SK-N-SH (cell line): ENCODE data around the gene GLRX5. TPM values are rescaled to one million over a fixed set of nuclear protein-coding genes. Genes with fewer than 3 reads are reported as not detected.
A peak's percentile ranks its signal among the peaks of the same experiment; 100 is the strongest.

Experiments
- CTCF ChIA-PET: fragments of 300-600, 350-600 bp; formaldehyde crosslinking; extraction: SDS; loops from one replicate; lab custom pipeline; 2021; lab: Yijun Ruan, JAX
- POLR2A ChIA-PET: fragments of 350-600 bp; sonication (Branson Sonifier 250); formaldehyde crosslinking; extraction: SDS; loops from one replicate; lab custom pipeline; 2020; ENCODE audit warnings: antibody characterized with exemption, inconsistent platforms; lab: Yijun Ruan, JAX
- DNase-seq: peaks from one replicate; pipeline ENCODE4 v3.0.0; 2012
- H2AFZ ChIP-seq: fragments of 200-600 bp; sonication (generic); 2 replicates; pipeline ENCODE4 v1.8.1; 2016; ENCODE audit warnings: antibody characterized with exemption, mild to moderate bottlenecking, low read depth
- H3F3A ChIP-seq: fragments of 200-600 bp; sonication (generic); replicated peaks from 2 replicates; pipeline ENCODE3; 2016; ENCODE audit warnings: antibody characterized with exemption, mild to moderate bottlenecking; ENCODE audit not compliant: insufficient read depth
- H3K27ac ChIP-seq, 2 experiments: fragments of 200-500 bp in 1 of 2; fragments of 200-600 bp in 1 of 2; sonication (Bioruptor generic) in 1 of 2; sonication (generic), shearing (Covaris generic) in 1 of 2; 2 replicates each; pipeline versions ENCODE4 v1.5.1 to v1.6.1; 2014 to 2016; ENCODE audit warnings: low read depth in 2 of 2, inconsistent platforms in 1 of 2, low read length in 1 of 2, mild to moderate bottlenecking in 1 of 2, mixed read lengths in 1 of 2
- H3K27me3 ChIP-seq: fragments of 200-600 bp; sonication (generic), shearing (Covaris generic); 2 replicates; pipeline ENCODE4 v1.6.1; 2016; ENCODE audit warnings: mixed run types; ENCODE audit not compliant: insufficient read depth
- H3K36me3 ChIP-seq, 2 experiments: fragments of 200-500 bp in 1 of 2; fragments of 200-600 bp in 1 of 2; sonication (Bioruptor generic) in 1 of 2; sonication (generic) in 1 of 2; replicated peaks in 1 of 2; 2 replicates each; pipeline versions ENCODE3 to v1.5.1; 2014 to 2016; ENCODE audit warnings: low read length in 1 of 2, mild to moderate bottlenecking in 1 of 2; ENCODE audit not compliant: insufficient read depth in 2 of 2, control insufficient read depth in 1 of 2
- H3K4me1 ChIP-seq, 2 experiments: fragments of 200-500 bp in 1 of 2; fragments of 200-600 bp in 1 of 2; sonication (Bioruptor generic) in 1 of 2; sonication (generic), shearing (Covaris generic) in 1 of 2; 2 replicates each; pipeline versions ENCODE4 v1.5.1 to v1.6.1; 2014 to 2016; ENCODE audit warnings: low read depth in 1 of 2, low read length in 1 of 2, mixed run types in 1 of 2; ENCODE audit not compliant: insufficient read depth in 2 of 2, control insufficient read depth in 1 of 2
- H3K4me2 ChIP-seq: fragments of 200-600 bp; sonication (generic), shearing (Covaris generic); 2 replicates; pipeline ENCODE4 v1.6.1; 2017; ENCODE audit warnings: mixed run types
- H3K4me3 ChIP-seq, 2 experiments: fragments of 200-500 bp in 1 of 2; fragments of 200-600 bp in 1 of 2; sonication (Bioruptor generic) in 1 of 2; sonication (generic), shearing (Covaris generic) in 1 of 2; 2 replicates each; pipeline versions ENCODE4 v1.5.1 to v1.8.1; 2014 to 2016; ENCODE audit warnings: low read depth in 2 of 2, inconsistent platforms in 1 of 2, low read length in 1 of 2, mild to moderate bottlenecking in 1 of 2, mixed read lengths in 1 of 2, moderate library complexity in 1 of 2
- H3K79me2 ChIP-seq: fragments of 200-600 bp; sonication (generic); 2 replicates; pipeline ENCODE4 v1.8.1; 2017; ENCODE audit warnings: mild to moderate bottlenecking; ENCODE audit not compliant: insufficient read depth
- H3K9ac ChIP-seq: fragments of 200-600 bp; sonication (generic); 2 replicates; pipeline ENCODE4 v1.6.1; 2017; ENCODE audit warnings: mixed run types
- H3K9me2 ChIP-seq: fragments of 200-600 bp; sonication (generic); 2 replicates; pipeline ENCODE4 v1.6.1; 2017; ENCODE audit warnings: mixed run types
- H3K9me3 ChIP-seq: fragments of 200-600 bp; sonication (generic); 2 replicates; pipeline ENCODE4 v1.6.1; 2017; ENCODE audit warnings: mixed run types, mild to moderate bottlenecking, moderate library complexity
- H4K20me1 ChIP-seq: fragments of 200-600 bp; sonication (generic); 2 replicates; pipeline ENCODE4 v1.6.1; 2017; ENCODE audit warnings: mild to moderate bottlenecking, mixed run types; ENCODE audit not compliant: insufficient read depth
- CHD2 ChIP-seq: fragments of 150-350 bp; IDR thresholded peaks from 2 replicates; pipeline ENCODE4 v1.6.1; 2018; ENCODE audit warnings: low read length; ENCODE audit not compliant: partially characterized antibody
- CTCF ChIP-seq: fragments of 200-600 bp; sonication (generic); IDR thresholded peaks from 2 replicates; pipeline ENCODE4 v1.6.1; 2017; ENCODE audit warnings: antibody characterized with exemption, mild to moderate bottlenecking, moderate library complexity
- FOXM1 ChIP-seq: IDR thresholded peaks from 2 replicates; pipeline ENCODE4 v1.4.0; 2012; ENCODE audit warnings: low read depth, mild to moderate bottlenecking
- JUND ChIP-seq: IDR thresholded peaks from 2 replicates; pipeline ENCODE4 v1.4.0; 2012
- MXI1 ChIP-seq: IDR thresholded peaks from 2 replicates; pipeline ENCODE4 v1.6.1; 2012; ENCODE audit warnings: mild to moderate bottlenecking, low read depth, low read length, improper control_type of control experiment
- POLR2AphosphoS5 ChIP-seq: IDR thresholded peaks from 2 replicates; pipeline ENCODE4 v1.6.1; 2012; ENCODE audit warnings: low read depth, low read length
- RAD21 ChIP-seq: IDR thresholded peaks from 2 replicates; pipeline ENCODE4 v1.6.1; 2012; ENCODE audit warnings: mild to moderate bottlenecking, low read length
- RCOR1 ChIP-seq: fragments of 150-350 bp; IDR thresholded peaks from 2 replicates; pipeline ENCODE4 v1.6.1; 2017; ENCODE audit warnings: antibody characterized with exemption, low read length
- TCF12 ChIP-seq: IDR thresholded peaks from 2 replicates; pipeline ENCODE4 v1.4.0; 2012
- YY1 ChIP-seq: IDR thresholded peaks from 2 replicates; pipeline ENCODE4 v1.4.0; 2012; ENCODE audit warnings: low read depth, mild to moderate bottlenecking
- WGBS: methylation state at CpG from one replicate; pipeline ENCODE4 v1.1.6; 2017; ENCODE audit warnings: low lambda C conversion rate; 5-methylcytosine and 5-hydroxymethylcytosine counted together
- polyA plus RNA-seq, 3 experiments: library from polyadenylated mRNA; depleted of rRNA; stranded (reverse); fragments of >200 nt; gene quantifications; 2 replicates each; pipeline ENCODE4 v1.2.3, GENCODE V29; 2012
- TF ChIP-seq, protein P1 (sequence below): IDR thresholded peaks from 2 replicates; pipeline ENCODE4; 2012

The GLRX5 gene
- polyA plus RNA-seq, 1 of the 3 experiments (the other 2 are of a cell fraction), result 29.1 TPM

DNA sequence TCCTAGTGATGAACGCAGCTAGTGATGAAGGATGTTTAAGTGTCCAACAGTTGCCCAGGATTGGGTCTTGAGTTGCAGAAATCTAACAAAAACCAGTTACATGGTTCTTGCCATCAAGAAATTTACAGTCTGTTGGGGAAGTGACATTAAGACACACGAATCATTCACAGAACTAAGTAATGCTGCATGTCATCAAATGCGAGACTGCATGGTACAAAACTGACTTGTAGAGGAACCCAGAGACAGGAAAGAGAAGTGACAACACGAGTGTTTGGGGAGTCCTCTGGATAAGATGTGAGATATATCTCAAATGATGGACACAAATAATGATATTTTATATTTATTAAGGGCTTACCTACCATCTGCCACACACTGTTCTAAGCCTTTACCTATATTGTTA is 12.3 kb upstream of the GLRX5 start:
- CTCF ChIA-PET, result interaction anchor here (1.0 to 15.5 kb wide), 3 partner anchors 79 to 578 kb away, joined by 3 to 254 read pairs (median 5); no protein-coding TSS in a partner anchor
- H3K9ac ChIP-seq, result no peak overlapping the region
- no peak overlapping the region for H3K4me2 ChIP-seq

DNA sequence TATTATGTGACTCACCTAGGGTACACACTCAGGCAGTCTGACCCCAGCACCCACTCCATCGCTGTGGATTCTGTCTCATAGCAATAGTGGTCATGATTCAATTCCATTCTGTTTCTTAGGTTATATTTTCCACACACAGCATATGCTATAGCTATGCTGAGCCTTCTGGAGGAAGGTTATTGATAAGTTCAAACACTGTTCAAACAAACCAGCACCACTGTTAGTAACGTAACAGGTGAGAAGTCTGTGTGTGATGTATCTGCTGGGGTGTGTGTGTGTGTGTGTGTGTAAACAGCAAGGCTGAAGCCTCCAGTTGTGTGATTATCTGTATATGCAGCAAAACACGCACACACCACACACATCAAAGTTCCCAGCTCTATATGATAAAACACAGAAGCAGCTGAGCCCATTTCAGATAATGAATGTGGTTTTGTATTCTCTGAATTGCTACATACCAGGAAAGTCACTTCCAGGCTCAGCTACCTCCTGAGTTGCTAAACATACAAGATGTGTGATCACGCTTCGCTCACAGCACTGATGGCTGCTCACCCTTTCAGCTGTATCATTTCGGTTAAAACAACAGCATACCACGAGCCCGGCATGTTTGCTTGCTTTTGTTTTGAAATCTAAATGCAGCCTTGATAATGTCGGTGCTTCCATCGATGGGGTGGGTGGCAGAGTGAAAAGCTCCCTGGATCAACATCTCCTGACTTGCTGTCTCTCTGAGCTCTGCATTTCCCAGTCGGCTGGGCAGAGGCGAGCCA is 11.6 kb upstream of the GLRX5 start:
- H3K4me3 ChIP-seq, result no peak overlapping the region
- no peak for DNase-seq
- peaks cover 22 to 47% of the 10 kb centered on the region in 2 experiments for H3K4me1 ChIP-seq
- no peak for TF ChIP-seq YY1
- H3K4me2 ChIP-seq, result peak overlapping the region; percentile 38; the same call in 1 of the 2 replicates
- CTCF ChIA-PET, result interaction anchor here (1.0 to 15.5 kb wide), 2 partner anchors 79 to 252 kb away, joined by 3 to 254 read pairs; no protein-coding TSS in a partner anchor
- no peaks in the 10 kb centered on the region for H3K9me2 ChIP-seq
- peak overlapping the region in 1 of 2 experiments; percentile 49; a peak in 2 of 4 replicates for H3K27ac ChIP-seq
- H3K27me3 ChIP-seq, result no peaks in the 10 kb centered on the region
- H3K9me3 ChIP-seq, result no peaks in the 10 kb centered on the region
- H4K20me1 ChIP-seq, result no peaks in the 10 kb centered on the region
- peaks cover 5% of the 10 kb centered on the region for H3K79me2 ChIP-seq
- 90% methylated on average over 12 of the region's 12 CpGs for WGBS
- H3K36me3 ChIP-seq, result no peaks in the 10 kb centered on the region
- POLR2A ChIA-PET, result interaction anchor here (1.2 kb wide), 1 partner anchor 10 kb away, joined by 5 read pairs; no protein-coding TSS in a partner anchor
- peak overlapping the region; percentile 51; the same call in 1 of the 2 replicates for H2AFZ ChIP-seq
- peak overlapping the region; percentile 14; the same call in 1 of the 2 replicates for H3K9ac ChIP-seq
- H3F3A ChIP-seq, result peaks cover 29% of the 10 kb centered on the region

More for the DNA sequence above, 12.3 kb upstream of the GLRX5 start:
- peaks cover 26 to 54% of the 10 kb centered on the region in 2 experiments for H3K4me1 ChIP-seq
- 95% methylated on average over 4 of the region's 4 CpGs for WGBS
- H3F3A ChIP-seq, result peaks cover 32% of the 10 kb centered on the region
- no peaks in the 10 kb centered on the region for H3K9me2 ChIP-seq
- H3K36me3 ChIP-seq, result no peaks in the 10 kb centered on the region
- no peaks in the 10 kb centered on the region for H3K27me3 ChIP-seq
- no peak overlapping the region for H3K27ac ChIP-seq
- H3K9me3 ChIP-seq, result no peaks in the 10 kb centered on the region
- POLR2A ChIA-PET, result interaction anchor here (1.2 kb wide), 1 partner anchor 11 kb away, joined by 5 read pairs; no protein-coding TSS in a partner anchor
- no peak for DNase-seq
- no peak for TF ChIP-seq TCF12
- TF ChIP-seq YY1, result no peak
- H3K4me3 ChIP-seq, result no peak overlapping the region
- H3K79me2 ChIP-seq, result no peaks in the 10 kb centered on the region; the same call in 1 of the 2 replicates
- H4K20me1 ChIP-seq, result no peaks in the 10 kb centered on the region
- H2AFZ ChIP-seq, result no peak overlapping the region

GRCh38 chr14:95523815-95524448 is 10.9 kb upstream of the GLRX5 start:
- peaks cover 24% of the 10 kb centered on the region for H3F3A ChIP-seq
- peaks cover 15 to 40% of the 10 kb centered on the region in 2 experiments for H3K4me1 ChIP-seq
- no peaks in the 10 kb centered on the region for H3K9me3 ChIP-seq
- peak overlapping the region; percentile 51; the same call in 1 of the 2 replicates for H2AFZ ChIP-seq
- no peaks in the 10 kb centered on the region for H4K20me1 ChIP-seq
- peak overlapping the region in 1 of 2 experiments; percentile 49; a peak in 2 of 4 replicates for H3K27ac ChIP-seq
- no peak overlapping the region for H3K4me3 ChIP-seq
- H3K36me3 ChIP-seq, result no peaks in the 10 kb centered on the region
- H3K9me2 ChIP-seq, result no peaks in the 10 kb centered on the region
- H3K79me2 ChIP-seq, result peaks cover 10% of the 10 kb centered on the region
- H3K9ac ChIP-seq, result peak overlapping the region; percentile 14; the same call in 1 of the 2 replicates
- ChIA-PET POLR2A (no interaction called here), CTCF (interaction anchor here (1.0 to 15.5 kb wide), 2 partner anchors 80 to 252 kb away, joined by 3 to 254 read pairs; no protein-coding TSS in a partner anchor)
- WGBS, result 70% methylated on average over 10 of the region's 11 CpGs
- no peak for DNase-seq
- peak overlapping the region; percentile 38; the same call in 1 of the 2 replicates for H3K4me2 ChIP-seq
- TF ChIP-seq CHD2 (no peak), POLR2AphosphoS5 (no peak), MXI1 (no peak), JUND (no peak), FOXM1 (no peak), CTCF (no peak), RAD21 (no peak), RCOR1 (no peak)
- TF ChIP-seq, protein P1, sequence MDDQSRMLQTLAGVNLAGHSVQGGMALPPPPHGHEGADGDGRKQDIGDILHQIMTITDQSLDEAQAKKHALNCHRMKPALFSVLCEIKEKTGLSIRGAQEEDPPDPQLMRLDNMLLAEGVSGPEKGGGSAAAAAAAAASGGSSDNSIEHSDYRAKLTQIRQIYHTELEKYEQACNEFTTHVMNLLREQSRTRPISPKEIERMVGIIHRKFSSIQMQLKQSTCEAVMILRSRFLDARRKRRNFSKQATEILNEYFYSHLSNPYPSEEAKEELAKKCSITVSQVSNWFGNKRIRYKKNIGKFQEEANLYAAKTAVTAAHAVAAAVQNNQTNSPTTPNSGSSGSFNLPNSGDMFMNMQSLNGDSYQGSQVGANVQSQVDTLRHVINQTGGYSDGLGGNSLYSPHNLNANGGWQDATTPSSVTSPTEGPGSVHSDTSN, result no peak
- H3K27me3 ChIP-seq, result no peaks in the 10 kb centered on the region
